RWPE1 (cell line): ENCODE measurements around the gene SFMBT2.

ENCODE experiments used
- CTCF ChIA-PET: fragments of 350-600 bp; sonication (Branson Sonifier 250); formaldehyde crosslinking; extraction: SDS; loops from one replicate; lab custom pipeline; 2021; lab: Yijun Ruan, JAX
- POLR2A ChIA-PET: fragments of 400-600 bp; formaldehyde crosslinking; extraction: SDS; loops from one replicate; lab custom pipeline; 2020; ENCODE audit warnings: antibody characterized with exemption; ENCODE audit not compliant: low non-redundant PET; lab: Yijun Ruan, JAX
- DNase-seq: peaks from one replicate; pipeline ENCODE4 v3.0.0; 2012; ENCODE audit warnings: low spot score
- H3K27ac ChIP-seq: fragments of 450-650 bp; 2 replicates; pipeline ENCODE4 v1.5.1; 2017
- TF ChIP-seq, protein P1 (sequence below): fragments of 450-650 bp; conservative IDR thresholded peaks from 2 replicates; pipeline ENCODE4 v1.5.1; 2017; ENCODE audit warnings: low read depth, mild to moderate bottlenecking

Gene SFMBT2

DNA sequence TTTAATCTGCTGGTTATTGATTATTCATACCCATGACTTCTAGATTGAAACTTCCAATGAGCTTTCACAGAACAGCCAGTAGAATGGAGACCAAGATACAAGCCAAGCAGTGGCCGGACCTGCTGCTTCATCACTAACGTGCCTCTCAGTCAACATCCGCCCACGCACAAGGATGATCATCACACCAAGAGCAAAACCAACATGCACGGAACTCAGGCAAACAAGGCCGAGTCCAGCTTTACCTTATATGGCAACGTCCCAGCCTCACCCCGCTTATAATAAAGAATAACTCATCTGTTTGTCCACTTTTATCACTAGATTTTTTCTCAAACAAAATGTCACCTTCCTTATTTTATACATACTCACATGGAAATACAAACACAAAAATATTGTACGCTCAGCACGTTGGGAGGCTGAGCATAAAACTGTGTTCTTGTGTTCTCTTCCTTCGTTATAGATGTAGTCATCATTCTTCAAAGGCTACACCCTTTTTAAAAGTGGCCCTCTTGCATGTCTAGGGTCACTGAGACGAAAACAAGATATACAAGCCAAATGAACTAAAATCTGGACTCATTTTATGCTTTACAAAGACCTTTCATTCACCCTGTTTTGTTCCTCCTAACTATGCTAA, 122.7 kb downstream of the SFMBT2 start:
- H3K27ac ChIP-seq: no peak overlapping the region
- DNase-seq: no peak
- ChIA-PET CTCF (no interaction called here), POLR2A (no interaction called here)
- TF ChIP-seq, protein P1, sequence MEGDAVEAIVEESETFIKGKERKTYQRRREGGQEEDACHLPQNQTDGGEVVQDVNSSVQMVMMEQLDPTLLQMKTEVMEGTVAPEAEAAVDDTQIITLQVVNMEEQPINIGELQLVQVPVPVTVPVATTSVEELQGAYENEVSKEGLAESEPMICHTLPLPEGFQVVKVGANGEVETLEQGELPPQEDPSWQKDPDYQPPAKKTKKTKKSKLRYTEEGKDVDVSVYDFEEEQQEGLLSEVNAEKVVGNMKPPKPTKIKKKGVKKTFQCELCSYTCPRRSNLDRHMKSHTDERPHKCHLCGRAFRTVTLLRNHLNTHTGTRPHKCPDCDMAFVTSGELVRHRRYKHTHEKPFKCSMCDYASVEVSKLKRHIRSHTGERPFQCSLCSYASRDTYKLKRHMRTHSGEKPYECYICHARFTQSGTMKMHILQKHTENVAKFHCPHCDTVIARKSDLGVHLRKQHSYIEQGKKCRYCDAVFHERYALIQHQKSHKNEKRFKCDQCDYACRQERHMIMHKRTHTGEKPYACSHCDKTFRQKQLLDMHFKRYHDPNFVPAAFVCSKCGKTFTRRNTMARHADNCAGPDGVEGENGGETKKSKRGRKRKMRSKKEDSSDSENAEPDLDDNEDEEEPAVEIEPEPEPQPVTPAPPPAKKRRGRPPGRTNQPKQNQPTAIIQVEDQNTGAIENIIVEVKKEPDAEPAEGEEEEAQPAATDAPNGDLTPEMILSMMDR: no peak

DNA sequence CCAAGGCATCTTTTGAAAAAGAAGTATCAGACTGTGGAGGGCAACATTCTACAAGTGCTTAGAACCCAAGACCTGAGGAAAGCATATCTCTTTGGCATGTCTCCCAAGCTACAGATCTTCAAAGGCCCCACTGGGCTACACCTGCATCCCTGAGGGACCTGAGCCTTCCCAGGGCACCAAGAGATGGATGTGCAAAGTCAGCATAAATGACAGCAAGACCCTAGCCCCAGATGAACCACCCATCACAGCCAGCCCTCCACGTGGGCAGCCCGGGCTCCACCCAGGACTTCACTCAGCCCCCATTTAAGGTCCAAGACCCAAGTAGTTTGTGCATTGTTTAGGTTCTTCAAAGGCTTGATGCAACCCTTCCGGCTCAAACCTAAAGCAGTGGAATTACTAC, 123.5 kb downstream of the SFMBT2 start:
- CTCF ChIA-PET: no interaction called here
- POLR2A ChIA-PET: no interaction called here
- DNase-seq: no peak
- TF ChIP-seq, protein P1: no peak
- H3K27ac ChIP-seq: no peak overlapping the region

DNA sequence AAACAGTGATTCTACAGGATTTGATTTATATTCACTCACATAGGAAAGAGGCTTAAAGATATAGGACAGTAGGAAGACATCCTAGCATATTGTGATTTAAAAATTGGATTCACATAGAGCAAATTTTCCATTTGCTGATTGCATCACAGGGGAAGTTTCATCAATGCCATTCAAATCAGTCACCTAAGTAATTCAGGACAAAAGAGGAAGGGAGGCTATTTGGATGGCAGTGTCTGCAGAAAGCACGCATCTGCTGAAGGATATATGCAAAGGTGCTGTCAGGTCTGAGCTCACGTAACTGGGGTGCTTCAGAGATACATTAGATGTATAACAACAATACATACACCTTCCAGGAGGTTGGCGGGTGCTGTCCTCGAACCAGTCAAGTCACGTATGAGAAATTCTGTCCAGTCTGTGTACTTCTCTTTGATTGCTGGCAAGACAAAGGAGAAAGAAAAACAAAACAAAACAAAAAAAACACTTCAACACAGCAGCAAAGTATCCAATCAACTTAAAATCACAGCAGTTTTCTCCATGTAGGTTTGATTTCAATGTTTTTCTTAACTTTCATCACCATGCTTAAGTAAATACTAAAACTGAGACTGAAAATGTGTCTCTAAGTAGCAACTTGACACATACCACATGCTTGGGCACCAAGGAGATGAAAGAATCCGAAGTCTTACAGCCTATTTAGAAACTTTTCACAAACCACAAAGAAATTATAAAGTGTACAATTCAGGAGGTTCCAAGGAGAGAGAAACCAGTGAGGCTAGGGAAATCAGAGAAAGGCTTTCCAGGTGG, 125.1 kb downstream of the SFMBT2 start:
- CTCF ChIA-PET: no interaction called here
- POLR2A ChIA-PET: no interaction called here
- no peak for DNase-seq
- no peak overlapping the region for H3K27ac ChIP-seq
- TF ChIP-seq, protein P1: no peak

DNA sequence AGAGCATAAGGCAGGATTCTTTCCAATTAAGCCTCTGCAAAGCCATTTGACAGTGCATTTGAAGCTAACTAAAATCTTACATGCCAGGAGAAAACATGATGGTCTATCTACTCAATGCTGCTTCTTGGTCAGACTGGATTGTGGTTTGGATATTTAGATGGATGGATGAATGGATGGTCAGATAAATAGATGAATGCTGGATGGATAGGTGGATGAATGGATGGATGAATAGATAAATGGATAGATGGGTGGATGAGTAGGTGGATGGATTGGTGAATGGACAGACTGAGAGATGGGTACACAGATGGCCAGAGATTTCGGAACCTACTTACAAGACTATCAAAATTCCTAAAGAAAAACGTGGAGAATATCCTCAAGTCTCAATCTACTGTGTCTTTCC, 127.6 kb downstream of the SFMBT2 start:
- TF ChIP-seq, protein P1: no peak
- no peak for DNase-seq
- ChIA-PET CTCF (no interaction called here), POLR2A (no interaction called here)
- no peak overlapping the region for H3K27ac ChIP-seq

DNA sequence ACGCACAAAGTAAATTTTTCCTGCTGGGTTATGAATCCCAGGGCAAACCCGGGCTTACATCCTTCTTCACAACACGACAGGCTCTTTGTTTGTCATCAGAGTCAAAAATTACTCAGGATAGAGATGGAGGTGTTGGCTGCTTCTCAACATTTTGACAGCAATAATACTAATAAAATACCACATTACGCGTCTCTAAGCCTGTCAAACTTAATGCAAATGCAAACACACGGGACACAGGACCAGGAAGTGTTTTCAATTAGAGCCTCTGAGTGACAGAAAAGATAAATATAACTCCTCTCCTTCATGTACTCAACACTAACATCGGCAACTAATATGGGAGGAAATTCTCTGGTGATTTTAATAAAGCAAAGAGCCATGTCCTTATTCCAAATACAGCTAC, 128.4 kb downstream of the SFMBT2 start:
- DNase-seq: no peak
- TF ChIP-seq, protein P1: no peak
- POLR2A ChIA-PET: no interaction called here
- no peak overlapping the region for H3K27ac ChIP-seq
- CTCF ChIA-PET: no interaction called here

DNA sequence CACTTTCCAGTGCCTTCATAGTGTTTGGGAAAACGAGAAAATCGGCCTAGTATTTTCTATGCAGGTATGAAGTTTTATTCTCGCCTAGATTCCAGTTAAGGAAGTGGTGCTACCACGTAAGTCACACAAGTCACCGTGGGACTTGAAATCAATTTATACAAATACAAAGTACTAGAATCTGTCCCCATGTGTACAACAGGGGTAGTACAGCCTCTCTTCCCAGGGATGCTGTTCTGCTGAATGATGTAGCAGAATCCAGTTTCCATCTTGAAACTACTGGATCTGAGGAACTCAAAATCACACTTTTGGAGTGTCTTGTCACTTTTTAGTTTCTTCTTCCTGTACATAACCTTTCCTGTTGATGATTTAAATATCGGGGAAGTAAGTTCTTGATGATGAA, 129.4 kb downstream of the SFMBT2 start:
- DNase-seq: no peak
- H3K27ac ChIP-seq: no peak overlapping the region
- TF ChIP-seq, protein P1: no peak
- ChIA-PET CTCF (interaction anchor here (0.7 kb wide), 1 partner anchor 10 kb away, joined by 4 read pairs; no protein-coding TSS in a partner anchor), POLR2A (no interaction called here)
